ENCODE results near the gene MEF2A. TPM values are rescaled to one million over a fixed set of nuclear protein-coding genes. Genes with fewer than 3 reads are reported as not detected.

The MEF2A gene
- polyA plus RNA-seq, 3 donors: 20.3 to 61.8 (median 33.5) TPM

GRCh38 chr15:99682455-99682854 is 116.7 kb downstream of the MEF2A start:
- H3K79me2 ChIP-seq (ENCODE audit: insufficient read depth, low read length): peaks cover 8% of the 10 kb centered on the region
- no peak overlapping the region for H2AFZ ChIP-seq (ENCODE audit: insufficient read depth, low read depth, low read length, poor library complexity, severe bottlenecking)
- Mint-ChIP-seq H3K27me3 (ENCODE audit: low read depth in 3 of 3) (no peaks in the 10 kb centered on the region), H3K36me3 (peaks cover 79 to 83% of the 10 kb centered on the region in 2 donors), H3K4me3 (no peak overlapping the region), H3K27ac (no peak overlapping the region), H3K4me1 (no peaks in the 10 kb centered on the region), H3K9me3 (peaks cover 9 to 30% (median 13%) of the 10 kb centered on the region in 7 donors)
- no peaks in the 10 kb centered on the region for H3K27me3 ChIP-seq (ENCODE audit: control insufficient read depth in 2 of 2, insufficient read depth in 2 of 2, low read length in 2 of 2)
- H3K9me3 ChIP-seq (replicated peaks in 1 of 2; ENCODE audit: control insufficient read depth in 1 of 2, insufficient read depth in 1 of 2, low read length in 2 of 2): peaks cover 0 to 4% of the 10 kb centered on the region in 2 donors
- peaks cover 31 to 87% of the 10 kb centered on the region in 2 donors for H3K36me3 ChIP-seq (replicated peaks in 1 of 2; ENCODE audit: control insufficient read depth in 1 of 2, insufficient read depth in 2 of 2, low read length in 2 of 2)
- DNase-seq: no peak
- no peak overlapping the region for H3K9ac ChIP-seq (ENCODE audit: insufficient read depth, low read length, poor library complexity, severe bottlenecking)
- no CpG with 5 or more reads among the region's 1 CpG for WGBS (ENCODE audit: insufficient coverage)
- no peak overlapping the region for H3K27ac ChIP-seq (ENCODE audit: low read depth in 1 of 2, low read length in 2 of 2)
- intact Hi-C loops (cut with micrococcal nuclease): no loop called here
- peaks cover 20% of the 10 kb centered on the region for H4K20me1 ChIP-seq (ENCODE audit: insufficient read depth, low read length)
- no peak for TF ChIP-seq CTCF (IDR thresholded peaks at IDR 0.05)
- no peak overlapping the region for H3K4me2 ChIP-seq (replicated peaks; ENCODE audit: extremely low read depth, low read length, poor library complexity, severe bottlenecking)
- H3K4me1 ChIP-seq (ENCODE audit: control insufficient read depth in 1 of 2, insufficient read depth in 2 of 2, low read length in 2 of 2): no peaks in the 10 kb centered on the region
- no peak overlapping the region for H3K4me3 ChIP-seq (replicated peaks in 1 of 3; ENCODE audit: low read depth in 2 of 3, low read length in 3 of 3)

- H4K20me1 ChIP-seq (ENCODE audit: insufficient read depth, low read length): peaks cover 20% of the 10 kb centered on the region
- no peak overlapping the region for H3K9ac ChIP-seq (ENCODE audit: insufficient read depth, low read length, poor library complexity, severe bottlenecking)
- peak overlapping the region in 1 of 7 donors; percentile 78 for H3K27ac Mint-ChIP-seq
- H3K36me3 Mint-ChIP-seq: peaks cover 80 to 83% of the 10 kb centered on the region in 2 donors
- no peak overlapping the region for H3K4me3 ChIP-seq (replicated peaks in 1 of 3; ENCODE audit: low read depth in 2 of 3, low read length in 3 of 3)
- peaks cover 30 to 86% of the 10 kb centered on the region in 2 donors for H3K36me3 ChIP-seq (replicated peaks in 1 of 2; ENCODE audit: control insufficient read depth in 1 of 2, insufficient read depth in 2 of 2, low read length in 2 of 2)
- H3K4me1 Mint-ChIP-seq: no peaks in the 10 kb centered on the region
- H3K79me2 ChIP-seq (ENCODE audit: insufficient read depth, low read length): peaks cover 8% of the 10 kb centered on the region
- H3K27me3 Mint-ChIP-seq (ENCODE audit: low read depth in 3 of 3): no peaks in the 10 kb centered on the region
- no peak for TF ChIP-seq CTCF (IDR thresholded peaks at IDR 0.05)
- H3K4me2 ChIP-seq (replicated peaks; ENCODE audit: extremely low read depth, low read length, poor library complexity, severe bottlenecking): no peak overlapping the region
- H3K4me1 ChIP-seq (ENCODE audit: control insufficient read depth in 1 of 2, insufficient read depth in 2 of 2, low read length in 2 of 2): no peaks in the 10 kb centered on the region
- H3K27me3 ChIP-seq (ENCODE audit: control insufficient read depth in 2 of 2, insufficient read depth in 2 of 2, low read length in 2 of 2): no peaks in the 10 kb centered on the region
- H2AFZ ChIP-seq (ENCODE audit: insufficient read depth, low read depth, low read length, poor library complexity, severe bottlenecking): no peak overlapping the region
- H3K27ac ChIP-seq (ENCODE audit: low read depth in 1 of 2, low read length in 2 of 2): no peak overlapping the region
- peaks cover 9 to 30% (median 13%) of the 10 kb centered on the region in 7 donors for H3K9me3 Mint-ChIP-seq
- H3K4me3 Mint-ChIP-seq: no peak overlapping the region
- DNase-seq: no peak
- H3K9me3 ChIP-seq (replicated peaks in 1 of 2; ENCODE audit: control insufficient read depth in 1 of 2, insufficient read depth in 1 of 2, low read length in 2 of 2): peaks cover 0 to 4% of the 10 kb centered on the region in 2 donors
- 100% methylated on average over 1 of the region's 9 CpGs for WGBS (ENCODE audit: insufficient coverage)
- intact Hi-C loops (cut with micrococcal nuclease): no loop called here
Measured at GRCh38 chr15:99683000-99683670, 117.4 kb downstream of the MEF2A start.
